Measurements from ENCODE around the gene HTR1D. TPM values are rescaled to one million over a fixed set of nuclear protein-coding genes. Genes with fewer than 3 reads are reported as not detected.
"Not testable (repeated sequence)": the region's sequence is repeated elsewhere in the genome, so short reads cannot be mapped to it uniquely, and the experiment has no call there.

HTR1D gene
- total RNA-seq, 6 experiments from 2014 or later: 0.17 to 0.53 (median 0.44) TPM

DNA sequence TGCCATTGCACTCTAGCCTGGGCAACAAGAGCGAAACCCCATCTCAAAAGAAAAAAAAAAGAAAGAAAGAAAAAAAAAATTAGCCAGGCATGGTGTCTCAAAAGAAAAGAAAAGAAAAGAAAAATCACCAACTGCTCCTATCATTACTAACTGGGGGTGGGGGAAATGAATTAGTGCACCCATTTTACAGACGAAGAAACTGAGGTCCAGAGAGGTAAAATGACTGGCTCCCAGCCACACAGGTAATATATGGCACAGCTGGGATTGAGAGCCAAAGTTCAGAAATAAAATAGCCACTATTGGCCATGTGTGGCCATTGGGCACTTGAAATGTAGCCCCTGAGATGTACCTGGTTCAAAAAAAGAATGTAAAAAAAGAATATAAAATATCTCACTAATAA, 8.8 kb downstream of the HTR1D start:
- Mint-ChIP-seq H3K27me3 (ENCODE audit: insufficient read depth) (peaks cover 2% of the 10 kb centered on the region; the same call in 1 of the 2 replicates), H3K4me1 (ENCODE audit: low read depth) (peaks cover 8% of the 10 kb centered on the region), H3K4me3 (no peak overlapping the region), H3K9me3 (no peaks in the 10 kb centered on the region), H3K36me3 (ENCODE audit: low read depth) (no peaks in the 10 kb centered on the region), H3K27ac (no peak overlapping the region)
- TF ChIP-seq, protein P1, sequence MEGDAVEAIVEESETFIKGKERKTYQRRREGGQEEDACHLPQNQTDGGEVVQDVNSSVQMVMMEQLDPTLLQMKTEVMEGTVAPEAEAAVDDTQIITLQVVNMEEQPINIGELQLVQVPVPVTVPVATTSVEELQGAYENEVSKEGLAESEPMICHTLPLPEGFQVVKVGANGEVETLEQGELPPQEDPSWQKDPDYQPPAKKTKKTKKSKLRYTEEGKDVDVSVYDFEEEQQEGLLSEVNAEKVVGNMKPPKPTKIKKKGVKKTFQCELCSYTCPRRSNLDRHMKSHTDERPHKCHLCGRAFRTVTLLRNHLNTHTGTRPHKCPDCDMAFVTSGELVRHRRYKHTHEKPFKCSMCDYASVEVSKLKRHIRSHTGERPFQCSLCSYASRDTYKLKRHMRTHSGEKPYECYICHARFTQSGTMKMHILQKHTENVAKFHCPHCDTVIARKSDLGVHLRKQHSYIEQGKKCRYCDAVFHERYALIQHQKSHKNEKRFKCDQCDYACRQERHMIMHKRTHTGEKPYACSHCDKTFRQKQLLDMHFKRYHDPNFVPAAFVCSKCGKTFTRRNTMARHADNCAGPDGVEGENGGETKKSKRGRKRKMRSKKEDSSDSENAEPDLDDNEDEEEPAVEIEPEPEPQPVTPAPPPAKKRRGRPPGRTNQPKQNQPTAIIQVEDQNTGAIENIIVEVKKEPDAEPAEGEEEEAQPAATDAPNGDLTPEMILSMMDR (IDR thresholded peaks at IDR 0.05): no peak
- no peak for DNase-seq

DNA sequence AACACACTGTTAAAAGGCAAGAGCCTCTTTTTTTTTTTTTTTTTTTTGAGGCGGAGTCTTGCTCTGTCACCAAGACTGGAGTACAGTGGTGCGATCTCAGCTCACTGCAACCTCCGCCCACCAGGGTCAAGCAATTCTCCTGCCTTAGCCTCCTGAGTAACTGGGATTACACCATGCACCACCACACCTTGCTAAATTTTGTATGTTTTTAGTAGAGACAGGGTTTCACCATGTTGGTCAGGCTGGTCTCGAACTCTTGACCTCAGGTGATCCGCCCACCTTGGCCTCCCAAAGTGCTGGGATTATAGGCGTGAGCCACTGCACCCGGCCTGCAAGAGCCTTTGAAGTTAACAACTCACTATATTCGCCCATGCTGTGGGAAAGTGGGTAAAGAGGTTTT, 9.6 kb downstream of the HTR1D start:
- H3K27me3 Mint-ChIP-seq (ENCODE audit: insufficient read depth); H3K4me1 Mint-ChIP-seq (ENCODE audit: low read depth); H3K36me3 Mint-ChIP-seq (ENCODE audit: low read depth); DNase-seq; H3K9me3 Mint-ChIP-seq; H3K4me3 Mint-ChIP-seq; H3K27ac Mint-ChIP-seq: not testable (repeated sequence)

DNA sequence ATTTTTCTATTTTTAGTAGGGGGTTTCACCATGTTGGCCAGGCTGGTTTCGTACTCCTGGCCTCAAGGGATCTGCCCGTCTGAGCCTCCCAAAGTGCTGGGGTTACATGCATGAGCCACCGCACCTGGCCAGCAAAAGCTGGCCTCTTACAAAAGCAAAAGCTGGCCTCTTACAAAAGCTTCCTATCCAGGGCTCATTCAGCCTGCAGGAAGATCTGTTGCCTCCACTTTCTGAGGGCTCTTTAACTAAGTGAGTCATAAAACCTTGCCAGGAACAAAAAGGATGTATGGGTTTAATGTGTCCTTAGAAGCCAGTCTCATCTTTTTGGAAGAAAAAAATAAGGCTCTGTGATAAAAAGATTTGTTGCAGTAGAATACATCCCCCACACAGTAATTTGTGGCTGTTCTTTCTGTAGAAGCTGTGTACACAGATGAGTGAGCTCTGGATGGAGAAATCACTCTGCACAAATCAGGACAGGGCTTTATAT, 15.0 kb downstream of the HTR1D start:
- no peaks in the 10 kb centered on the region for H3K9me3 Mint-ChIP-seq
- DNase-seq: peak; percentile 40
- H3K36me3 Mint-ChIP-seq (ENCODE audit: low read depth): no peaks in the 10 kb centered on the region
- H3K4me3 Mint-ChIP-seq: no peak overlapping the region
- TF ChIP-seq, protein P1 (IDR thresholded peaks at IDR 0.05): no peak
- H3K27me3 Mint-ChIP-seq (ENCODE audit: insufficient read depth): no peaks in the 10 kb centered on the region
- peaks cover 30% of the 10 kb centered on the region for H3K4me1 Mint-ChIP-seq (ENCODE audit: low read depth)
- peak overlapping the region; percentile 48 for H3K27ac Mint-ChIP-seq

DNA sequence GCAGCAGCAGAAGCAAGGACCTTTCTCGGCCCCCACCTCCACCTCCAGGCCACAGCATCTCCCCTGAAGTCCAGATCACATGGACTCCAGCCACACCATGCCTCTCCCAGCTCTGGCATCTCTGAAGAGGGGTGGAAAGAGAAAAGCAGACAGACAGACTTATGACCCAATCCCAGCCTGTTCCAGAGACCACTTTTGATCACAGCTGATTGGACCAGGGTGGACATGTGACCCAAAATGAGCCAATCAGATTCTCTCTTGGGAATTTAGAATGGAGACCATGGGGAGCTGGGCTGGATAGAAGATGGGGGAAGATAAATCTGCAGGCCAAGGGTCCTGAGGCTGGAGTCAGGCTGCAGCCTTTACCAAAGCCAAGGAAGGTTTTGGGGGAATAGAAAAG, 16.4 kb downstream of the HTR1D start:
- Mint-ChIP-seq H3K36me3 (ENCODE audit: low read depth) (no peaks in the 10 kb centered on the region), H3K9me3 (no peaks in the 10 kb centered on the region), H3K4me3 (no peak overlapping the region), H3K27ac (peak overlapping the region; percentile 14; the same call in 1 of the 2 replicates), H3K4me1 (ENCODE audit: low read depth) (peaks cover 41% of the 10 kb centered on the region), H3K27me3 (ENCODE audit: insufficient read depth) (no peaks in the 10 kb centered on the region)
- TF ChIP-seq, protein P1 (IDR thresholded peaks at IDR 0.05): no peak
- no peak for DNase-seq

DNA sequence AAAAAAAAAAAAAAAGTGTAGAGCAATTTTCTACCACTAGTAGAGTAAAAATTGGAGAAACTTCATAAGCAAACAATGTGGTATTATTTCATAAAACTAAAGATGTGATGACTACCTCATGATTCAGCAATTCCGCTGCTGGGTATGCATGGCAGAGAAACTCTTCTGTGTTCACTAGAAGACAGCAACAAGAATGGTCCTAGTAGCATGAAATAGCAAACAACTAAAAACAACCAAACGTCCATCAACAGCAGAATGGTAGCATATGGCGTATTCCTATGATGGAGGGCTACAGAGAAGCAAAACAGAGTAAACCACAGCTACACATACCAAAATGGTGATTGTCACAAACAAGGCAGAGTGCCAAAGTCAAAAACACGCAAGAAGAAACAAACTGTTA, 18.9 kb downstream of the HTR1D start:
- Mint-ChIP-seq H3K27ac (peak overlapping the region; percentile 97), H3K36me3 (ENCODE audit: low read depth) (no peaks in the 10 kb centered on the region), H3K4me3 (peak overlapping the region; percentile 13; the same call in 1 of the 2 replicates), H3K9me3 (no peaks in the 10 kb centered on the region), H3K4me1 (ENCODE audit: low read depth) (peaks cover 61% of the 10 kb centered on the region), H3K27me3 (ENCODE audit: insufficient read depth) (no peaks in the 10 kb centered on the region; the same call in none of the 2 replicates)
- peak; percentile 97 for DNase-seq
- TF ChIP-seq, protein P1 (IDR thresholded peaks at IDR 0.05): peak; percentile 65

DNA sequence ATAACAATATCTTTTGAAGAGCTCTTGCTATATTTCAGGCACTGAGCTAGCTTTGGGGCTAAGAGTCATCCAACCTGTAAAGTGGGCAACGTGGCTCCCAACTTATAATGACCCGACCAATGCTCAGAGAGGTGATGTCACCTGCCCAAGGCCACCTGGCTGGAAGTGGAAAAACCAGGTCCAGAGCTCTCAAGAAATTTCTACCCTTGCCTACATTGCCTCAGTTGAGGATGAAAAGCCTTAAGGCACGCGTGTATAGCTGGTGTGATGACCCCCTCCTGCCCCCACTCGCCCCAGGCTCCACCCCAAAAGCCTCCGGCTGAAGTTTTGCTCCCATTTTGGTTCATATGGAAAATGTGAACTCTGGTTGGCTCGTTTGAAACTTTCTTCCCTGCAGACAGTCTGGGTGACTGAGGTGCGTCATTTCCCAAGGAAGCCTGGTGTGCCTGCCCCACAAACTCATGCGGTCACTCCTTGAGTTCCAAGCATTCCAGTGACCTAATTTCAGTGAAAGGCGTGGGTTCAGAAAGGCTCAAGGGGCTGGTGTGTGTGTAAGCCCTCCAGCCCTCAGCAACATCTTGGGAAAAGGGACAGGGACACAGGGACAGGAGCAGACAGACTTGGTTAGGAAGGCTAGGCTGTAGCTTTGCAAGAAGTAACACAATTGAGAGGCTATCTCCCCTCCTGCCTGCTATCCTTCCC, 20.5 kb downstream of the HTR1D start:
- no peaks in the 10 kb centered on the region; the same call in none of the 2 replicates for H3K27me3 Mint-ChIP-seq (ENCODE audit: insufficient read depth)
- peak overlapping the region; percentile 70 for H3K4me3 Mint-ChIP-seq
- DNase-seq: peak; percentile 96
- TF ChIP-seq, protein P1 (IDR thresholded peaks at IDR 0.05): no peak
- H3K4me1 Mint-ChIP-seq (ENCODE audit: low read depth): peaks cover 63% of the 10 kb centered on the region
- H3K36me3 Mint-ChIP-seq (ENCODE audit: low read depth): no peaks in the 10 kb centered on the region
- no peaks in the 10 kb centered on the region for H3K9me3 Mint-ChIP-seq
- peak overlapping the region; percentile 97 for H3K27ac Mint-ChIP-seq

All from HFFc6 (cell line).